H9 (cell line): ENCODE measurements around the gene PRPF38B. TPM values are rescaled to one million over a fixed set of nuclear protein-coding genes. Genes with fewer than 3 reads are reported as not detected.
A peak's percentile ranks its signal among the peaks of the same experiment; 100 is the strongest.

Source experiments
- DNase-seq: peaks from one replicate; pipeline ENCODE4 v3.0.0-alpha.2; 2017
- H2AFZ ChIP-seq: one replicate; pipeline ENCODE4 v1.6.1; 2013; ENCODE audit warnings: mild to moderate bottlenecking, low read length, control low read depth, moderate library complexity
- H2AK5ac ChIP-seq: 2 replicates; pipeline ENCODE4 v1.6.1; 2013; ENCODE audit warnings: low read length, control low read depth, mixed read lengths; ENCODE audit not compliant: insufficient read length
- H2BK120ac ChIP-seq: one replicate; pipeline ENCODE4 v1.6.1; 2013; ENCODE audit warnings: low read depth, mild to moderate bottlenecking, low read length, control low read depth, inconsistent platforms; ENCODE audit not compliant: poor library complexity, severe bottlenecking
- H2BK12ac ChIP-seq: 2 replicates; pipeline ENCODE4 v1.6.1; 2013; ENCODE audit warnings: low read length, control low read depth, mixed read lengths, low read depth; ENCODE audit not compliant: insufficient read length
- H2BK15ac ChIP-seq: 2 replicates; pipeline ENCODE4 v1.6.1; 2013; ENCODE audit warnings: low read depth, low read length, control low read depth
- H2BK20ac ChIP-seq: one replicate; pipeline ENCODE4 v1.6.1; 2013; ENCODE audit warnings: low read depth, mild to moderate bottlenecking, low read length, control low read depth, inconsistent platforms; ENCODE audit not compliant: poor library complexity, severe bottlenecking
- H2BK5ac ChIP-seq: 2 replicates; pipeline ENCODE4 v1.6.1; 2013; ENCODE audit warnings: low read length, control low read depth, mixed read lengths; ENCODE audit not compliant: insufficient read length
- H3K14ac ChIP-seq: 2 replicates; pipeline ENCODE4 v1.6.1; 2013; ENCODE audit warnings: low read length, control low read depth; ENCODE audit not compliant: insufficient read depth
- H3K18ac ChIP-seq: 2 replicates; pipeline ENCODE4 v1.6.1; 2013; ENCODE audit warnings: low read depth, mild to moderate bottlenecking, mixed read lengths, low read length, control low read depth; ENCODE audit not compliant: insufficient read length
- H3K23ac ChIP-seq: 2 replicates; pipeline ENCODE4 v1.6.1; 2013; ENCODE audit warnings: low read length, control low read depth, mixed read lengths, low read depth; ENCODE audit not compliant: insufficient read length
- H3K23me2 ChIP-seq: 2 replicates; pipeline ENCODE4 v1.6.1; 2013; ENCODE audit warnings: low read depth, mild to moderate bottlenecking, mixed read lengths, low read length, control low read depth; ENCODE audit not compliant: insufficient read length, poor library complexity, severe bottlenecking
- H3K27ac ChIP-seq: 2 replicates; pipeline ENCODE4 v1.5.1; 2013; ENCODE audit warnings: low read length, control low read depth, mixed read lengths, low read depth; ENCODE audit not compliant: insufficient read length
- H3K27me3 ChIP-seq: 2 replicates; pipeline ENCODE4 v1.6.1; 2013; ENCODE audit warnings: low read length, control low read depth, inconsistent platforms; ENCODE audit not compliant: insufficient read depth
- H3K4ac ChIP-seq: 2 replicates; pipeline ENCODE4 v1.6.1; 2013; ENCODE audit warnings: low read depth, mild to moderate bottlenecking, control low read depth, inconsistent platforms, low read length, moderate library complexity
- H3K4me1 ChIP-seq: 2 replicates; pipeline ENCODE4 v1.6.1; 2013; ENCODE audit warnings: low read length, control low read depth, inconsistent platforms; ENCODE audit not compliant: insufficient read depth
- H3K4me2 ChIP-seq: 2 replicates; pipeline ENCODE4 v1.6.1; 2013; ENCODE audit warnings: low read length, control low read depth, mixed read lengths; ENCODE audit not compliant: insufficient read length, insufficient read depth
- H3K56ac ChIP-seq: 2 replicates; pipeline ENCODE4 v1.6.1; 2013; ENCODE audit warnings: low read depth, mild to moderate bottlenecking, mixed read lengths, low read length, control low read depth; ENCODE audit not compliant: insufficient read length
- H3K79me1 ChIP-seq: 2 replicates; pipeline ENCODE4 v1.6.1; 2013; ENCODE audit warnings: low read depth, mild to moderate bottlenecking, moderate library complexity, low read length, control low read depth, inconsistent platforms; ENCODE audit not compliant: insufficient read depth, poor library complexity, severe bottlenecking
- H3K79me2 ChIP-seq: 2 replicates; pipeline ENCODE4 v1.6.1; 2013; ENCODE audit warnings: low read length, control low read depth, inconsistent platforms; ENCODE audit not compliant: insufficient read depth
- H3K9ac ChIP-seq: 2 replicates; pipeline ENCODE4 v1.6.1; 2013; ENCODE audit warnings: low read length, control low read depth, mixed read lengths; ENCODE audit not compliant: insufficient read length; ENCODE audit errors: extremely low read depth
- H3K9me3 ChIP-seq: one replicate; pipeline ENCODE4 v1.6.1; 2013; ENCODE audit warnings: low read depth, low read length, inconsistent platforms; ENCODE audit not compliant: control insufficient read depth
- H3T11ph ChIP-seq: one replicate; pipeline ENCODE4 v1.6.1; 2013; ENCODE audit warnings: mild to moderate bottlenecking, low read length, control low read depth, inconsistent platforms
- H4K20me1 ChIP-seq: one replicate; pipeline ENCODE4 v1.6.1; 2013; ENCODE audit not compliant: control insufficient read depth, insufficient read length, insufficient read depth
- H4K5ac ChIP-seq: 2 replicates; pipeline ENCODE4 v1.6.1; 2013; ENCODE audit warnings: low read depth, mild to moderate bottlenecking, mixed read lengths, low read length, control low read depth; ENCODE audit not compliant: insufficient read length
- H4K8ac ChIP-seq: replicated peaks from 2 replicates; pipeline ENCODE4 v1.6.1; 2013; ENCODE audit warnings: low read length, control low read depth, mixed read lengths, low read depth; ENCODE audit not compliant: insufficient read length
- H4K91ac ChIP-seq: 2 replicates; pipeline ENCODE4 v1.6.1; 2013; ENCODE audit warnings: low read depth, mild to moderate bottlenecking, moderate library complexity, mixed read lengths, low read length, control low read depth; ENCODE audit not compliant: insufficient read length
- H3K27ac Mint-ChIP-seq, 3 experiments: 2 replicates in 2 of 3; 3 replicates in 1 of 3; pipeline ENCODE4 v1.8.0; 2020 to 2021; ENCODE audit warnings: mixed read lengths in 3 of 3, mild to moderate bottlenecking in 1 of 3, moderate library complexity in 1 of 3
- H3K27me3 Mint-ChIP-seq: 2 replicates; pipeline ENCODE4 v1.8.0; 2021; ENCODE audit warnings: low read depth, mild to moderate bottlenecking, moderate library complexity, mixed read lengths
- H3K36me3 Mint-ChIP-seq, 3 experiments: 2 replicates in 2 of 3; 3 replicates in 1 of 3; pipeline ENCODE4 v1.8.0; 2020 to 2021; ENCODE audit warnings: low read depth in 3 of 3, mixed read lengths in 3 of 3; ENCODE audit not compliant: insufficient read depth in 1 of 3
- H3K4me1 Mint-ChIP-seq, 2 experiments: 2 replicates each; pipeline ENCODE4 v1.8.0; 2020; ENCODE audit warnings: mixed read lengths in 2 of 2
- H3K4me3 Mint-ChIP-seq, 2 experiments: 2 replicates in 1 of 2; 3 replicates in 1 of 2; pipeline ENCODE4 v1.8.0; 2020 to 2021; ENCODE audit warnings: mild to moderate bottlenecking in 2 of 2, mixed read lengths in 2 of 2, moderate library complexity in 1 of 2
- H3K9me3 Mint-ChIP-seq, 2 experiments: 2 replicates in 1 of 2; 3 replicates in 1 of 2; pipeline ENCODE4 v1.8.0; 2020; ENCODE audit warnings: mild to moderate bottlenecking in 2 of 2, mixed read lengths in 2 of 2, moderate library complexity in 1 of 2
- CTCF ChIP-seq: fragments of 200-600 bp; sonication (generic); conservative IDR thresholded peaks from 3 replicates; pipeline ENCODE4 v1.8.0; 2021; ENCODE audit warnings: antibody characterized with exemption, mild to moderate bottlenecking
- WGBS: extraction: QIAGEN DNeasy Blood & Tissue Kit; methylation state at CpG from one replicate; pipeline ENCODE4 v1.1.7; 2013; ENCODE audit warnings: missing lambda C conversion rate, low lambda C conversion rate, mixed read lengths; ENCODE audit not compliant: insufficient read length; ENCODE audit errors: extremely low coverage; 5-methylcytosine and 5-hydroxymethylcytosine counted together
- total RNA-seq: library from RNA; stranded (reverse); gene quantifications from 2 replicates; pipeline ENCODE4 v1.2.1, GENCODE V29; 2021

PRPF38B gene
- total RNA-seq, 1 experiment from 2014 or later = 60.0 TPM

- no peak for DNase-seq
Observed at GRCh38 chr1:108719656-108720435, 27.7 kb downstream of the PRPF38B start.

More at GRCh38 chr1:108719656-108720435, 27.7 kb downstream of the PRPF38B start:
- H2BK120ac ChIP-seq = no peak overlapping the region
- no peak overlapping the region for H3T11ph ChIP-seq
- H2BK15ac ChIP-seq = no peak overlapping the region
- H4K91ac ChIP-seq = no peak overlapping the region
- H2AK5ac ChIP-seq = no peak overlapping the region
- no peak overlapping the region for H3K4me3 Mint-ChIP-seq
- H4K5ac ChIP-seq = no peak overlapping the region
- no peaks in the 10 kb centered on the region for H3K9me3 Mint-ChIP-seq
- no peak overlapping the region for H3K27ac ChIP-seq
- H3K27ac Mint-ChIP-seq = peak overlapping the region; percentile 45 to 84 (median 80); a peak in 6 of 7 replicates
- no peak for TF ChIP-seq CTCF
- H3K79me2 ChIP-seq = no peaks in the 10 kb centered on the region
- H2BK12ac ChIP-seq = no peak overlapping the region
- no peak overlapping the region for H3K23ac ChIP-seq
- H3K18ac ChIP-seq = no peak overlapping the region
- no peak overlapping the region for H2BK20ac ChIP-seq
- WGBS = no CpG with 5 or more reads among the region's 8 CpGs
- H3K4me2 ChIP-seq = peak overlapping the region; percentile 3
- H4K8ac ChIP-seq = no peak overlapping the region
- H3K4me1 Mint-ChIP-seq = peaks cover 36 to 47% of the 10 kb centered on the region in 2 experiments
- no peak overlapping the region for H3K4ac ChIP-seq
- no peak overlapping the region for H2AFZ ChIP-seq
- H3K9me3 ChIP-seq = no peaks in the 10 kb centered on the region
- H3K27me3 ChIP-seq = no peaks in the 10 kb centered on the region
- H3K9ac ChIP-seq = no peak overlapping the region
- H3K36me3 Mint-ChIP-seq = no peaks in the 10 kb centered on the region; a peak in 2 of 7 replicates
- H3K27me3 Mint-ChIP-seq = no peaks in the 10 kb centered on the region; the same call in 1 of the 2 replicates
- H3K56ac ChIP-seq = no peak overlapping the region
- no peaks in the 10 kb centered on the region for H3K23me2 ChIP-seq
- H4K20me1 ChIP-seq = no peaks in the 10 kb centered on the region
- H3K4me1 ChIP-seq = peaks cover 2% of the 10 kb centered on the region; the same call in 1 of the 2 replicates
- no peak overlapping the region for H2BK5ac ChIP-seq
- H3K79me1 ChIP-seq = no peaks in the 10 kb centered on the region
- H3K14ac ChIP-seq = no peak overlapping the region
